SK-N-MC (cell line): ENCODE results near the gene LIN28B.
"Not testable (repeated sequence)": the region's sequence is repeated elsewhere in the genome, so short reads cannot be mapped to it uniquely, and the experiment has no call there.

Source experiments
- DNase-seq: peaks from one replicate; pipeline ENCODE4 v3.0.0-alpha.2; 2011; ENCODE audit warnings: low read depth, low spot score
- H3K27ac ChIP-seq: fragments of 200-600 bp; sonication (generic); 2 replicates; pipeline ENCODE4 v1.5.1; 2016; ENCODE audit warnings: mixed run types
- H3K36me3 ChIP-seq: fragments of 200-600 bp; sonication (generic); 2 replicates; pipeline ENCODE4 v1.6.1; 2017; ENCODE audit warnings: antibody characterized with exemption, low read length, mixed read lengths; ENCODE audit not compliant: insufficient read depth
- H3K4me3 ChIP-seq: fragments of 200-600 bp; sonication (generic); 2 replicates; pipeline ENCODE4 v1.5.1; 2016
- H3K9ac ChIP-seq: fragments of 200-600 bp; sonication (generic); 2 replicates; pipeline ENCODE4 v1.8.0; 2017; ENCODE audit warnings: mixed run types, mixed read lengths; ENCODE audit not compliant: insufficient read length
- H3K9me3 ChIP-seq: fragments of 200-600 bp; sonication (generic); 2 replicates; pipeline ENCODE4 v1.6.1; 2017; ENCODE audit warnings: low read depth, mild to moderate bottlenecking, antibody characterized with exemption, low read length, moderate library complexity, mixed read lengths
- EZH2 ChIP-seq: fragments of 200-600 bp; sonication (generic); IDR thresholded peaks from one replicate; pipeline ENCODE4 v1.6.1; 2017; ENCODE audit warnings: antibody characterized with exemption
- FOXP2 ChIP-seq: optimal IDR thresholded peaks from 2 replicates; pipeline ENCODE3; 2011; ENCODE audit warnings: mild to moderate bottlenecking, moderate library complexity; ENCODE audit not compliant: insufficient read depth; ENCODE audit errors: extremely low read length, control extremely low read depth
- POLR2AphosphoS5 ChIP-seq: IDR thresholded peaks from 2 replicates; pipeline ENCODE4 v1.6.1; 2012; ENCODE audit warnings: mild to moderate bottlenecking, low read depth, low read length, borderline replicate concordance

LIN28B gene

GRCh38 chr6:104995989-104996617 is 39.2 kb downstream of the LIN28B start:
- no peak for DNase-seq

GRCh38 chr6:105001063-105001462 is 44.2 kb downstream of the LIN28B start:
- H3K27ac ChIP-seq: peak overlapping the region; percentile 30; the same call in 1 of the 2 replicates
- peaks cover 16% of the 10 kb centered on the region; the same call in 1 of the 2 replicates for H3K36me3 ChIP-seq
- no peak overlapping the region for H3K9ac ChIP-seq
- TF ChIP-seq POLR2AphosphoS5 (no peak), EZH2 (no peak), FOXP2 (no peak)
- H3K9me3 ChIP-seq: peaks cover 4% of the 10 kb centered on the region; the same call in 1 of the 2 replicates
- DNase-seq: no peak
- H3K4me3 ChIP-seq: no peak overlapping the region

More at GRCh38 chr6:104995989-104996617, 39.2 kb downstream of the LIN28B start:
- Histone ChIP-seq H3K27ac (no peak overlapping the region), H3K9ac (no peak overlapping the region), H3K4me3 (no peak overlapping the region), H3K9me3 (no peaks in the 10 kb centered on the region), H3K36me3 (peaks cover 18% of the 10 kb centered on the region)
- TF ChIP-seq POLR2AphosphoS5 (no peak), FOXP2 (no peak), EZH2 (no peak)

- H3K36me3 ChIP-seq: peaks cover 16% of the 10 kb centered on the region
- no peak for DNase-seq
- TF ChIP-seq POLR2AphosphoS5: no peak
- TF ChIP-seq FOXP2: no peak
- no peak for TF ChIP-seq EZH2
Observed at GRCh38 chr6:105001906-105002305, 45.0 kb downstream of the LIN28B start.

GRCh38 chr6:105005451-105005850 is 48.5 kb downstream of the LIN28B start:
- peaks cover 4% of the 10 kb centered on the region; the same call in 1 of the 2 replicates for H3K9me3 ChIP-seq
- TF ChIP-seq EZH2 (no peak), POLR2AphosphoS5 (no peak), FOXP2 (no peak)
- no peak for DNase-seq
- H3K9ac ChIP-seq: no peak overlapping the region
- H3K27ac ChIP-seq: no peak overlapping the region
- no peak overlapping the region for H3K4me3 ChIP-seq
- H3K36me3 ChIP-seq: peaks cover 16% of the 10 kb centered on the region

More at GRCh38 chr6:105001906-105002305, 45.0 kb downstream of the LIN28B start:
- Histone ChIP-seq H3K9ac (no peak overlapping the region), H3K9me3 (peaks cover 4% of the 10 kb centered on the region; the same call in 1 of the 2 replicates), H3K27ac (peak overlapping the region; percentile 30; the same call in 1 of the 2 replicates), H3K4me3 (no peak overlapping the region)

- not testable (repeated sequence) for H3K4me3 ChIP-seq, DNase-seq, H3K9me3 ChIP-seq, H3K9ac ChIP-seq, H3K36me3 ChIP-seq
- peak overlapping the region; percentile 68; the same call in 1 of the 2 replicates for H3K27ac ChIP-seq
Observed at GRCh38 chr6:105013459-105013858, 56.6 kb downstream of the LIN28B start.

GRCh38 chr6:105014448-105014847 is 57.5 kb downstream of the LIN28B start:
- H3K36me3 ChIP-seq: no peaks in the 10 kb centered on the region
- no peak for DNase-seq
- no peak overlapping the region for H3K4me3 ChIP-seq
- no peaks in the 10 kb centered on the region for H3K9me3 ChIP-seq
- no peak for TF ChIP-seq EZH2
- peak overlapping the region; percentile 99 for H3K27ac ChIP-seq
- peak overlapping the region; percentile 80 for H3K9ac ChIP-seq

GRCh38 chr6:105014954-105015353 is 58.0 kb downstream of the LIN28B start:
- Histone ChIP-seq H3K4me3 (peak overlapping the region; percentile 67), H3K36me3 (no peaks in the 10 kb centered on the region), H3K9me3 (no peaks in the 10 kb centered on the region), H3K27ac (peak overlapping the region; percentile 99), H3K9ac (peak overlapping the region; percentile 80)
- TF ChIP-seq POLR2AphosphoS5 (no peak), EZH2 (no peak), FOXP2 (no peak)
- DNase-seq: no peak

- peak overlapping the region; percentile 67 for H3K4me3 ChIP-seq
- TF ChIP-seq FOXP2: no peak
- no peak for TF ChIP-seq POLR2AphosphoS5
- TF ChIP-seq EZH2: no peak
- H3K27ac ChIP-seq: peak overlapping the region; percentile 99
- DNase-seq: peak; percentile 68
- H3K36me3 ChIP-seq: no peaks in the 10 kb centered on the region
- H3K9me3 ChIP-seq: no peaks in the 10 kb centered on the region
- peak overlapping the region; percentile 80 for H3K9ac ChIP-seq
Observed at GRCh38 chr6:105015482-105015881, 58.6 kb downstream of the LIN28B start.

- Histone ChIP-seq H3K27ac (peak overlapping the region; percentile 63; the same call in 1 of the 2 replicates), H3K9ac (no peak overlapping the region), H3K9me3 (no peaks in the 10 kb centered on the region), H3K4me3 (no peak overlapping the region), H3K36me3 (no peaks in the 10 kb centered on the region)
- no peak for DNase-seq
- TF ChIP-seq FOXP2 (no peak), POLR2AphosphoS5 (no peak), EZH2 (no peak)
Observed at GRCh38 chr6:105019285-105019684, 62.4 kb downstream of the LIN28B start.
